Adrenal gland (tissue), 5 donors: ENCODE measurements around the gene LIN7B.

Experiments
- POLR2A ChIP-seq, 2 donors: fragments of 450-650 bp; IDR thresholded peaks; one replicate each; pipeline ENCODE4 v1.6.1; 2017; ENCODE audit warnings: antibody characterized with exemption in 2 of 2, mild to moderate bottlenecking in 2 of 2, moderate library complexity in 1 of 2
- TF ChIP-seq, protein P1 (sequence below), 6 experiments: fragments of 450-650 bp in 4 of 6; fragments of 200-600 bp in 2 of 6; sonication (generic) in 1 of 6; IDR thresholded peaks; 1 replicate in 5 of 6; 2 replicates in 1 of 6; pipeline versions ENCODE4 v1.5.1 to v1.8.0; 2016 to 2021; ENCODE audit warnings: antibody characterized with exemption in 6 of 6, mild to moderate bottlenecking in 2 of 6, moderate library complexity in 1 of 6
- donor health status: DM: no; HTN: no; CAD: no.

DNA sequence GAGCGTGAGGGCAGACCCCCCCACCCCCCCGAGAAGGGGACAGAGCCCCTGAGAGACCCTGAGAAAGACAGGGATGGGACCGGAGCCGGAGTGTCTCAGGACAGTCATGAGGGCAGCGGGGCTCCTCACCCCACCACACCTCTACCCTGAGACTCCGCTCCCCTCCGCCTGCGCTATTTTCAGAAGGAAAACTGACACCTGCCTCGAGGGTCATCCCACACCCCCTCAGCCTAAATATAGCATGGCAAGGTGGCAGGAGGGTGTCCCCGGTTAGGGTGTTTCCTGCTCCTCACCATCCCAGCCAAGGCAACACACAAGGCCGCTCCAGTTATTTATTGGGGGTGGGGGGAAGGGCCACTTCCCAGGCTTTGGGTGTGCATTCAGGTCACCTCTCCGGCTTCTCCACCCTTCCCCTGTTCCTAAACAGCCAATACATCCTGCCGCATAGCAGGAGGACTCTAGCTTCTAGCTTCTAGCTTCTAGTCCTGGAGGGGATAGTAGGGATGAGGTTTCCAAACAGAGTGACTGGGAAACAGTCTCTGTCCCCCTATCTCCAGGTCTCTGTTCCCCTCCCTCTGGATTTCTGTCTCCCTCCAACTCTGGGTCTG, 48.2 kb upstream of the LIN7B start:
- no peak for TF ChIP-seq POLR2A (IDR thresholded peaks at IDR 0.05)
- TF ChIP-seq, protein P1, sequence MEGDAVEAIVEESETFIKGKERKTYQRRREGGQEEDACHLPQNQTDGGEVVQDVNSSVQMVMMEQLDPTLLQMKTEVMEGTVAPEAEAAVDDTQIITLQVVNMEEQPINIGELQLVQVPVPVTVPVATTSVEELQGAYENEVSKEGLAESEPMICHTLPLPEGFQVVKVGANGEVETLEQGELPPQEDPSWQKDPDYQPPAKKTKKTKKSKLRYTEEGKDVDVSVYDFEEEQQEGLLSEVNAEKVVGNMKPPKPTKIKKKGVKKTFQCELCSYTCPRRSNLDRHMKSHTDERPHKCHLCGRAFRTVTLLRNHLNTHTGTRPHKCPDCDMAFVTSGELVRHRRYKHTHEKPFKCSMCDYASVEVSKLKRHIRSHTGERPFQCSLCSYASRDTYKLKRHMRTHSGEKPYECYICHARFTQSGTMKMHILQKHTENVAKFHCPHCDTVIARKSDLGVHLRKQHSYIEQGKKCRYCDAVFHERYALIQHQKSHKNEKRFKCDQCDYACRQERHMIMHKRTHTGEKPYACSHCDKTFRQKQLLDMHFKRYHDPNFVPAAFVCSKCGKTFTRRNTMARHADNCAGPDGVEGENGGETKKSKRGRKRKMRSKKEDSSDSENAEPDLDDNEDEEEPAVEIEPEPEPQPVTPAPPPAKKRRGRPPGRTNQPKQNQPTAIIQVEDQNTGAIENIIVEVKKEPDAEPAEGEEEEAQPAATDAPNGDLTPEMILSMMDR (IDR thresholded peaks at IDR 0.05), result no peak
